GM21423 (cell line): ENCODE data around the gene ACD.

ENCODE experiments used
- ATAC-seq: cut with Tn5 transposase; IDR thresholded peaks from one replicate; pipeline ENCODE4 v1.9.1; 2021; ENCODE audit warnings: mild to moderate bottlenecking, moderate library complexity; ENCODE audit not compliant: unreplicated experiment

ACD gene

GRCh38 chr16:67648088-67648763 lies 11.8 kb downstream of the ACD start:
- no peak for ATAC-seq

DNA sequence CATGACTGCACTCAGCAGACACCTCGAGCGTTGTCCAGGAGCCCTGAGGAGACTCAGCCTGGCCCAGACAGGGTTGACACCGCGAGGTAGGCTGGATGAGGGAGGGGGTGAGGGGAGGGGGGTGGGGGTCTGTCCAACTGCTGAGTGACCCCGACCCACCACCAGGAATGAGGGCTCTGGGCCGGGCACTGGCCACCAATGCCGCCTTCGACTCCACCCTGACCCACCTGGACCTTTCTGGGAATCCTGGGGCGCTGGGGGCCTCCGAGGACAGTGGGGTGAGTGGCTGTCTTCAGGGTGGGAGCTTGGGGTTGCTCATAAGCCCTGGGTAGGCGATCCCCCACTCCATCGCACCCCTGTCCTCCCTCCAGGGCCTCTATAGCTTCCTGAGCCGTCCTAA lies 12.4 kb downstream of the ACD start:
- ATAC-seq, result no peak

DNA sequence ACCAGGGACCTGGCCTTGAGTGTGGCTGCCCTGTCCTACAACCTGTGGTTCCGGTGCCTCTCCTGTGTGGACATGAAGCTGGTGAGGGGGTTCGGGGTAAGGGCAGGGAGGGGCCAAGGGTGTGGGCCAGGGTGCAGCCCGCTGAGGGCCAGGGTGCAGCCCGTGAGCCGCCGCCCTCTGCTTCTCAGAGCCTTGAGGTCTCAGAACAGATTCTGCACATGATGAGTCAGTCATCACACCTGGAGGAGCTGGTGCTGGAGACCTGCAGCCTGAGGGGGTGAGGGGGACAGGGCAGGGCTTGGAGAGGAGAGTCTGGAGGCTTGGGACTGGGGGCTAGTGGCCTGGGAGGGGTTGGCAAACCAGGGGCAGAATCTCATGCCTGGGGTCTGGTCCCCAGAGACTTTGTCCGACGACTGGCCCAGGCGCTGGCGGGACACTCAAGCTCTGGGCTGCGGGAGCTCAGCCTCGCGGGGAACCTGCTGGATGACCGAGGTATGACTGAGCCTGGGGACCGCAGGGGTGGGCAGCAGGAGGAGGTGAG lies 12.9 kb downstream of the ACD start:
- no peak for ATAC-seq

DNA sequence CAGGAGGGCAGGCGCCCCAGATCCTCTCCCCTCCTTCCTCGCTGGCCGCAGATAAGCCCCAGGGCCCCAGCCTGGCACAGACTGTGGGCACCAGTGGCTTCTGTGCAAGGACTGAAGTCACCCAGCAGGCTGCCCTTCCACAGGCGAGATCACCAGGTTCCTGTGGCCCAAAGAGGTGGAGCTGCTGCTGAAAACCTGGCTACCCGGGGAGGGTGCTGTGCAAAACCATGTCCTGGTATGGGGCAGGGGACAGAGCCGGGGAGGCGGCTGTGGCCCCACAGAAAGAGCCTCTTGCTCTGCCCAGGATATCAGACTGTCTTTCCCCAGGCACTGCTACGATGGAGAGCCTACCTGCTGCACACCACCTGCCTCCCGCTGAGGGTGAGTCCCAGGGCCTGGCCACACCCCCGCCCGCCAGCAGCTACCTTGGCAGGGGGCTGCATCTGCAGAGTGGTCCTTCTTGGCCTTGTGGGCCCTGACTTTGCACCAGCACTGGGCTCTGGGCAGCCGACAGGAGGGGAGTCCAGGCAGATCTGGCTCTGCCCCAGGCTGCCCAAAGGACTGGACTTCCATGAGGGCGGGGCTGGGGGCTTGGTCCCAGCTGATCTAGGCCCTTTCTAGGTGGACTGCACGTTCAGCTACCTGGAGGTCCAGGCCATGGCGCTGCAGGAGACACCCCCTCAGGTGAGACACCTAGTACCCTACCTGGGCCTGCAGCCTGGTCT lies 14.5 kb downstream of the ACD start:
- ATAC-seq, result no peak

DNA sequence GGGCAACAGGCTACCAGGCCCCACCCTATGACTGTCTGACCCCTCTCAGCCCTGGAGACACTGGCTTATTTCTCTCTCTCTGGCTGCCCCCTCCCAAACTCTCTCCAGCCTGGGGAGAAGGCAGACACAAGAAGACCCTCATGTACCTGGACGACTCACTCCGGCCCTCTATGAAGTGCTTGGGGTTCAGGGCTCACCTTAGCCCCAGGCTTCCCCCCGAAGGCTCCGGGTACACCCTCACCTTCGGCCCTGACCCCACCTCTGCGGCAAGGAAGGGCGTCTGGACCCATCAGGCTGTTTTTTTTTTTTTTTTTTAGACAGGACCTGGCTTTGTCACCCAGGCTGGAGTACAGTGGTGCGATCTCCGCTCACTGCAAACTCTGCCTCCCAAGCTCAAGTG lies 16.0 kb downstream of the ACD start:
- ATAC-seq, result no peak

DNA sequence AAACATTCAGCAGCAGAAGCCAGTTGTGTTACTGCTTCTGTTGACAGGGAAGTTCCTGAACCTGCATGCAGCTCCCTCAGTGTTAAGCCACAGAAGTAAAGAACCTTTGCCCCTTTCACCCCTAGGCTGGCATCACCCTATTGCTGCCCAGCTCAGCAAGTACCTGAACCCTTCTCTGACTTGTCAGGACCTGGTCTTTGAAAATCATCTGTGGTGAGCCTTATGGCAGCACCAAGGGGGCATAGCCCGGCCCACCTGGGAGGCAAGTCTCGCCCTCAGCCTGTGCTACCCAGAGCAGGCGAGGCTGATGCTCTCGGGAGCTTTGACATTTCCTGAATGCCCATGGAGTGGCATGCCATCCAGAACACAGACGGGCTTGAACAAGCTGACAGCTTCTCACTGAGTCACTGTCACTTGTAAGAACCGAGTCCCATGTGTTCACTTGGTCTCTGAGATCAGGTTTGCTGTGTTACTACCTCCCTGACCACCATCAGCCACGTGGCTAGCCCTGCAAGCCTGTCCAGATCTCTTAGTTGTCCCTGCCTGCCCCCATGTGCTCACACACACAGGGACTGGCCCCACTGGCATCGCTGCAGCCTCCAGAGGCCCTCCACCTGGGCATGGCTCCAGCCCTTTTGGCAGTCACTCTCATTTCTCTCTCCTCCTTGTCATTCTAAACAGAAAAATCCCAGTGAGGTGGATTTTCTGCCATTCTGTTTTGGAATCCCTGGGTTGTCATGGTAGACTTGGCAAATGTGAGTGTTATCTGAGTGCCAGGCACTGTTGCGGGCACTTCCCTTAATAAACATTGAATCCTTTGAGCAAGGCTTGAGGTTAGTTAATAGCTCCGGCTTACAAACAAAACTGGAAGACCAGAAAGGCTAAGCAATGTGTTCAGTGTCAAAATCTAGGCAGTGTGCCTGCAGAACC lies 18.0 kb downstream of the ACD start:
- no peak for ATAC-seq

- ATAC-seq, result no peak
These were observed 22.4 kb downstream of the ACD start for GRCh38 chr16:67637625-67638024.

GRCh38 chr16:67636713-67637112 lies 23.3 kb downstream of the ACD start:
- ATAC-seq, result no peak

GRCh38 chr16:67632415-67633172 lies 27.5 kb downstream of the ACD start:
- no peak for ATAC-seq

DNA sequence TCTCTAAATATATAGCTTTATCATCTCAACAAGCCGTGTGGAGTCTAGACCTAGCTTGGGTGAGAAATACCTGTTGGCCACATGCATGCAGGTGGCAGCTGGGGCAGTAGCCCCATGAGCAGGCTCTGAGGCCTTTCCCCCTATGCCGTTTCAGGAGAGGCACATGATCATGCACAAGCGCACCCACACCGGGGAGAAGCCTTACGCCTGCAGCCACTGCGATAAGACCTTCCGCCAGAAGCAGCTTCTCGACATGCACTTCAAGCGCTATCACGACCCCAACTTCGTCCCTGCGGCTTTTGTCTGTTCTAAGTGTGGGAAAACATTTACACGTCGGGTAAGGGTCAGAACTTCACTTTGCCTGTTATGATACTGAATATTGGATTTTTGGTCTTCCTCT lies 31.8 kb downstream of the ACD start:
- no peak for ATAC-seq

DNA sequence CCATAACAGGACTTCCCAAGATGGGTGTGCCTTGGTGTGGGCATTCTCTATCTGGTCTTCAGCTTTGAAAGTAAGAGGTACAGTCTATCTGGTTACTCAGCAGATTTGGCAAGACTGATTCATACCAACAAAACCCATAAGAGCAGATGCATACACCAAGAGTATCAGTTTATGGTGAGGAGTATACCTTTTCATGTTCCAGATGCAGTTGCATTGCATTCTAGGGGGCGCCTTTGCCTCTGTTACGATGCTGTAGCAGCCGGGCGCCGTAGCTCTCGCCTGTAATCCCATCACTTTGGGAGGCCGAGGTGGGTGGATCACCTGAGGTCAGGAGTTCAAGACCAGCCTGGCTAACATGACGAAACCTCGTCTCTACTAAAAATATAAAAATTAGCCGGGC lies 46.3 kb downstream of the ACD start:
- ATAC-seq, result no peak

DNA sequence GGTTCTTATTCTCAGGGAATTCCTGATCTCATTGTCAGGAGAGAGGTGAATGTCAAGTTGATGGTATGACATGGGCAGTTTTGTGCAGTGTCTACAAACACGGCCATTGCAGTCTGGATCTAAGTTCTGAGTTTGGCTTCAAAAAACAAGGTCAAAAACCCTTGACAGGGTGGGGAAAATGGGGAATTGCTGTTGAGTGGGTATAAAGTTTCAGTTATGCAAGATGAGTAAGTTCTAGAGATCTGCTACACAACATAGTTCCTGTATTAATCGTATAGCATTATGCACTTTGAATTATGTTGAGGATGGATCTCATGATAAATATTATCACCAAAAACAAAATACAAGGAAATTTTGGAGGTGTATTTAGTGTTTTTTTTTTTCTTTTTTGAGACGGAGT lies 51.7 kb downstream of the ACD start:
- ATAC-seq, result no peak
